HG03439 (cell line): ENCODE data around the gene C12orf56.
A peak's percentile ranks its signal among the peaks of the same experiment; 100 is the strongest.
"Not testable (repeated sequence)": the region's sequence is repeated elsewhere in the genome, so short reads cannot be mapped to it uniquely, and the experiment has no call there.

Experiments used
- ATAC-seq: cut with Tn5 transposase; IDR thresholded peaks from one replicate; pipeline ENCODE4 v1.9.1; 2021; ENCODE audit warnings: mild to moderate bottlenecking, moderate library complexity; ENCODE audit not compliant: unreplicated experiment

C12orf56 gene

DNA sequence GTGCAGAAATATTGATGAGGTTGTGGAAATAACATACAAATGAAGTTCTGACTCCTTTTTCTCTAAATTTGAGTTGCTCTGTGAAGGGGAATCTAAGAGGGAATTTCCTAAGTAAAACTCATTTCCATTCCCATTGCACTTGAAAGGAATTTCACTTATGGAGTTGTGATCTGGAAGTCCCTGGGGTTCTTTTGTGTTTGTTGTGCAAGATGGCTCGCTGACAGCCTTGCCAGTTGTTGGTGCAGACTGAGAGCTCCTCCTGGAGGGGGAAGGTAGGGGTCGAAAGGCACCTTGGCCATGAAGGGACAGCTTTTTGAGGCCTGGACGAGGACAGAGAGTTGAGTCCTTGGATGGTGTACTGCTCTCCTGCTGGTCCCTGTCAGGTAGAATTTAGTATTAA is 72.0 kb downstream of the C12orf56 start:
- ATAC-seq: no peak

DNA sequence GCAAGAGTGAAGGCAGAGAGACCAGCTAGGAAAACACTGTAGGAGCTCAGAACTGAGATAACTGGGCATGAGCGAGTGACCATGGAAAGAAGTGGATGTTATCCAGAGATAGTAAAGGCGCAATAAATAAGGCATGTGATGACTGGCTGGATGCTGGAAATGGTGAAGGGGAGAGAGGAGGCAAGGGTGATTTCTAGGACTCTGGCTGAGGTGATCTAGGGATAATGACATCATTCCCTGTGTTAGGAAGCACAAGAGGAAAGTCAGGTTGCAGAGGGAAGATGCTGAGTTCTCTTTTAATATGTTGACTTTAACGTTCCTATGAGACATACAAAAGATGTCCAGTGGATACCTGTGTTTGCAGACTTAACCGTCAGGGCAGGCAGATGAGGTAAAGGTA is 78.7 kb downstream of the C12orf56 start:
- no peak for ATAC-seq

DNA sequence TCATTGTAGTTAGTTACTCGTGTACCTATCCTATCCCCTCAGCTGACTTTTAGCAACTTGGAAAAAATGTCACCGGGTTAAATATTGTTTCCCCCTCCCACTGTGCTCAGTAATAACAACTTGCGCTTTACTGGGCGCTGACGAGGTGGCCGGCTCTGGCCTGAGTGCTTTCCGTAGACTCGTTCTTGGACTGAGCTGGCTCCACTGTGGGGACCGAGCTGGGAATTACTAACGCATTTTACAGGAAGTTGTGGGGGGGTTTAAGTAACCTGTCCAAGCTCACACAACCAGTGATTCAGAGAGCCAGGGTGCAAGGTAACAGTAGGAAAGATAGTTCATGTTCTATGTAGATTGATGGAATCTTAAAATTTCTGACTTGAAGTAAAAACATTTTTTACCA is 86.0 kb downstream of the C12orf56 start:
- ATAC-seq: no peak

GRCh38 chr12:64299628-64300027 is 90.9 kb downstream of the C12orf56 start:
- ATAC-seq: no peak

DNA sequence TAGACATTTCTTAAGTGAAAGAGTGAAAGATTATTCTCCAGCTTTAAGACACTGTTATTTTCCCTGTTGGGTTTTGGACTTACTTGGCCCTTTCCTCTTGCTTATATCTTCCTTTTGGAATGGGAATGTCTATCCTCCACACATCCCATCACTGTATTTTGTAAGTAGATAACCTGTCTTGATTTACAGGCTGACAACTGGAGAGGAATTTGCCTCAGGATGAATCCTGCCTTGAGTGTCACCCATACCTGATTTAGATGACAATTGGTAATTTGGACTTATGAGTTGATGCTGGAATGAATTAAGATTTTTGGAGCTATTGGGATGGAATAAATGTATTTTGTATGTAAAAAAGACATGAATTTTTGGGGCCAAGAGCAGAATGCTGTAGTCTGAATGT is 94.3 kb downstream of the C12orf56 start:
- no peak for ATAC-seq

- ATAC-seq: no peak
Measured at GRCh38 chr12:64293654-64294364, 96.7 kb downstream of the C12orf56 start.

DNA sequence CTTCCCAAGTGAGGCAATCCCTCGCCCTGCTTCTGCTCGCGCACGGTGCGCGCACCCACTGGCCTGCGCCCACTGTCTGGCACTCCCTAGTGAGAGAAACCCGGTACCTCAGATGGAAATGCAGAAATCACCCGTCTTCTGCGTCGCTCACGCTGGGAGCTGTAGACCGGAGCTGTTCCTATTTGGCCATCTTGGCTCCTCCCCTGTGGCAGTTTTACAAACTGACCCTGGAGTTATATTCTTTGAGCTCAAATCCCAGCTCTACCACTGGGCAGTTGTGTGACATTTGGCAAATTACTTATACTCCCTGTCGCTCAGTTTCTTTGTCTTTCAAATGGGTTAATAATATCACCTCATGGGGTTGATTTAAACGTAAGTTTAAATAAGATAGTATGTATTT is 97.4 kb downstream of the C12orf56 start:
- not testable (repeated sequence) for ATAC-seq

GRCh38 chr12:64286521-64286920 is 104.0 kb downstream of the C12orf56 start:
- ATAC-seq: no peak

DNA sequence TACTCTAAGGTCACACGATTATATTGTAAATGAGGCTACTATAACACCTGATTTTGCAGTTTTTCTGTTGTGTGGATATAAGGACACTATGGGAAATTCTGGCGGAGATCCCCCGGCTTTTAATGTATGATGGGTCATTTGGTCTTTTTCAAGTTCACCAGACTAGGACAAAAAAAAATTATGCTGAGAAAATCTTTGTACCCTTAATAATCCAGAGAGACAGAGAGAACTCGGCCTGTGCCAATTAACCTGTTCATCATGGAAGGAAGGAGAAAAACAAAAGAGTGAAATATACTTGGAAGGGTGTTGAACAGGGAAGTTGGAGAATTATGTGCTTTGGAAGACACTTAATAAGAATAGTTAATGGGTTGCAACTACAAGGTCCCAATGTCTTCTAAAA is 106.3 kb downstream of the C12orf56 start:
- ATAC-seq: no peak

- ATAC-seq: no peak
Measured at GRCh38 chr12:64278421-64278820, 112.1 kb downstream of the C12orf56 start.

- ATAC-seq: peak; percentile 81
Measured at GRCh38 chr12:64273527-64274403, 116.8 kb downstream of the C12orf56 start.

DNA sequence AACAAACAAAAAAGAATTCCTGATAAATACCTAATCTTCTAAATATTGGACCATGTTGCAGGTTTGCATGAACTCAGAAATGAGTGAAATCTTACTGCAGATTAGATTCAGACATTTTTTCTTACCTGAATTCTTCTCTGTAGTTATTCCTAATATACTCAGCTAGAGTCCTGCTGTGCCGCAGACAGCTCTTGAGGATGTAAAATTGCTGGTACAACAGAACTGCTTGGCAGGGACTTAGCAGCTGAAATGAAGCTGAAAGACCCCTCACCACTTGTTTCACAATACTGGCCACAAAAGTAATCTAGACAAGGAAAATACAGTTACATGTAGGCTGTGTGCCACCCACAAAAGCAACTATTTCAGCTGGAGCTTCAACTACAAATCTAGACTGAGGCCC is 120.1 kb downstream of the C12orf56 start:
- ATAC-seq: no peak

- ATAC-seq: no peak
Measured at GRCh38 chr12:64269161-64269560, 121.4 kb downstream of the C12orf56 start.

- no peak for ATAC-seq
Measured at GRCh38 chr12:64268409-64268808, 122.1 kb downstream of the C12orf56 start.

DNA sequence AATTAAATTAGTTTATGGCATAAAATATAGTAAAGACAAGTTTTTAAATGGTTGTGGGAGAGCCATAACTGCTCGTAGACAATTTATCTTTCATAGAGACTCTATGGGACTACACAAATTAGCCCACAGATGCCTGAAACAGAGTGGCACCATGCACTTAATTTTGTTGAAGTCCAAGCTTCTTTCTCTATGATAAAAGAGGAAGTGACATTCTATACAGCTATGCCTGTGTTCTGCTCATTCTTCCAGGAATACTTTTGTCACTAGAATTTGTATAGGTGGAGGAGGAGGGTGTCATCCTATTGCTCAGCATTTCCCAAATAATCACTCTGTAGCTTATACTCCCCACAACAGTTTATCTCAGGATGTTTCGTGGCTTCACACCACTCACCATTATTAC is 124.7 kb downstream of the C12orf56 start:
- ATAC-seq: no peak

GRCh38 chr12:64261813-64262212 is 128.7 kb downstream of the C12orf56 start:
- ATAC-seq: no peak

DNA sequence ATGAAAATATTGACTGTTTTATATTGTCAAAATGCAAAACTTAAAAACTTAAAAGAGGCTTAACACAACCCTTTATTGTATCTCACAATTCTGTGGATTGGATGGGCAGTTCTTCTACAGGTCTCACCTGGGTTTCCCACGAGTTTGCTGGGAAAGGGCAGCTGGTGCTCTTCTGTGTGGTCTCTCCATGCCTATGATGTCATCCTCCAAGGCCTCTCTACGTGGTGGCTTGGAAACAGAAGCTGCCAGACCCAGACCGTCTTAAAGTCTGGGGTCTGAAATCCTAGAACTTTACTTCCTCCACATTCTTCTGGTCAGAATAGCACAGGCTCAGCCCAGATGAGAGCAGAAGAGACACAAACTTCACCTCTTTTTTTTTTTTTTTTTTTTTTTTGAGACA is 132.0 kb downstream of the C12orf56 start:
- ATAC-seq: no peak

- no peak for ATAC-seq
Measured at GRCh38 chr12:64256166-64256800, 134.3 kb downstream of the C12orf56 start.

- no peak for ATAC-seq
Measured at GRCh38 chr12:64255249-64255648, 135.3 kb downstream of the C12orf56 start.

DNA sequence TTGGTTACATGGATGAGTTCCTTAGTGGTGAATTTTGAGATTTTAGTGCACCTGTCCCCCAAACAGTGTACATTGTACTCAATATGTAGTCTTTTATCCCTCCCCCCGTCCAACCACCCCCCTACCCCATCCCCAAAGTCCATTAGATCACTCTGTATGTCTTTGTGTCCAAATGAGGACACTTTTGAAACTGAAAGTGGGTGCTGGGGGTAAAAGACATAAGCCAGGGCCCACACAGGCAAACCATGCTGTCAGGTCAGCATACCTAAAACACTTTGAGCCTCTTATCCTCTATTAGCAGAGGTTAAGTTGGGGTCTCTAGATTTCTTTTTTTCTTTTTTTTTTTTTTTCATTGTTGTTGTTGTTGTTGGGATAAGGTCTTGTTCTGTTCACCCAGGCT is 137.2 kb downstream of the C12orf56 start:
- ATAC-seq: no peak

DNA sequence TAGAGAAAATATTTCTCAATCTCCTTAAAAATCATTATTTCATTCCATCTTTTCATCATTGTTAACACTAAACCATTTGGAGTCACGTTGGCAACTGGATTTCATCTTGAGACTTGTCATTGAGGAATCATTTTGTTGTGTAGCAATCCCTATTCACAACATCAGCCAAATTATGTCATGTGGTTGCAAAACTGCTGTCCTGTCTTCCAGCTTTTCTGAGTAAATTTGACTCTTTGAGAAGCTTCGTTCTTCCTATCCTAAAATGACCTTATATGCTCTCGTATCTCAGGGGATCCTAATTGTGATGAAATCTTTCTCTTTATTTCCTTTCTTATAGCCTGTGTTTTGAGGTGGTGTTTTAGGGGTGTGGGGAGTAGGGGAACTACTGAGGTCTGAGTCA is 137.9 kb downstream of the C12orf56 start:
- ATAC-seq: no peak

DNA sequence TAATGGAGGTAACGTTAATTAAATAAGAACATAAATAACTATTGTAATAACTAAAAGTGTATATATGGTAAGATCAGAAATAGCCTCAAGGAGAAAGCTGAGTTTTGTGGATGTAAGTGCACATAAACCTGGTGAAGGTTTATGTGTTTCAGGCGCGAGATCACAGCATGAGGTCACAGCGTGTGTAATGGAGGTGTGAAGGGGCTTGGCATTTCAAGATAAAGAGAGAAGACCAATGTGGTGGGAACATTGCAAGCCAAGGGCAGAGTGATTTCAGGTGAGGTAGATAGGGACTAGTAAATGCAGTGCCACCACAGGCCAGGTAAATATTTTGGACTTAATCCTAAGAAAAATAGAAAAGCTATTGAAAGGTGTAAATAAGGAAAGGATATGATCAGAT is 146.7 kb downstream of the C12orf56 start:
- ATAC-seq: no peak
